ENCODE measurements around the gene CD55. TPM values are rescaled to one million over a fixed set of nuclear protein-coding genes. Genes with fewer than 3 reads are reported as not detected.

CD55 gene
- total RNA-seq, 4 donors from 2014 or later, result 8.0 to 75.4 (median 40.1) TPM

DNA sequence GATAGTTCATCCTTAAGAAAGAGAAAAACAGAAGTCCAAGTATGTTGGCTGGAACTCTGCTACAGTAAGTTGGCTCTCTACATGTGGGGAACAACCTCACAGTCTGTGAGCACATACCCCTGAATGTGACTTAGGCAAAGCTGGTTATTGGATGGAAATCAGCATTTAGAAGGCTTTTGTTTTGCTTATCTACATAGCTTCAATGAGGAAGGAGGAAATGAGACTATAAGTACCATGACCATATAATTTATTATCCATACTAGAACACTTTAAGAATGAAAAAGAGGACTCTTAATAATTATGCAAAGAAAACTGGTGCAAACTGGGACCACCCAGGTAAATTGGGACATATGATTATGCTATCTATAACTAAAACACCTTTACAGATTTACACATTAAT is 31.7 kb upstream of the CD55 start:
- H3K27me3 ChIP-seq, result no peaks in the 10 kb centered on the region
- in situ Hi-C loops (cut with MboI; ENCODE audit: low pct_ligation_motif_present in 1 of 4, low pct_unique_long_range_greater_than_20kb in 1 of 4, low sequenced_read_pairs in 3 of 4) (no loop called here), intact Hi-C loops (cut with DNase I; ENCODE audit: low total_unique reads) (no loop called here)
- no peaks in the 10 kb centered on the region for H3K36me3 ChIP-seq
- TF ChIP-seq POLR2A (IDR thresholded peaks at IDR 0.05), result no peak
- TF ChIP-seq POLR2AphosphoS5 (IDR thresholded peaks at IDR 0.05), result no peak
- TF ChIP-seq, protein P1, sequence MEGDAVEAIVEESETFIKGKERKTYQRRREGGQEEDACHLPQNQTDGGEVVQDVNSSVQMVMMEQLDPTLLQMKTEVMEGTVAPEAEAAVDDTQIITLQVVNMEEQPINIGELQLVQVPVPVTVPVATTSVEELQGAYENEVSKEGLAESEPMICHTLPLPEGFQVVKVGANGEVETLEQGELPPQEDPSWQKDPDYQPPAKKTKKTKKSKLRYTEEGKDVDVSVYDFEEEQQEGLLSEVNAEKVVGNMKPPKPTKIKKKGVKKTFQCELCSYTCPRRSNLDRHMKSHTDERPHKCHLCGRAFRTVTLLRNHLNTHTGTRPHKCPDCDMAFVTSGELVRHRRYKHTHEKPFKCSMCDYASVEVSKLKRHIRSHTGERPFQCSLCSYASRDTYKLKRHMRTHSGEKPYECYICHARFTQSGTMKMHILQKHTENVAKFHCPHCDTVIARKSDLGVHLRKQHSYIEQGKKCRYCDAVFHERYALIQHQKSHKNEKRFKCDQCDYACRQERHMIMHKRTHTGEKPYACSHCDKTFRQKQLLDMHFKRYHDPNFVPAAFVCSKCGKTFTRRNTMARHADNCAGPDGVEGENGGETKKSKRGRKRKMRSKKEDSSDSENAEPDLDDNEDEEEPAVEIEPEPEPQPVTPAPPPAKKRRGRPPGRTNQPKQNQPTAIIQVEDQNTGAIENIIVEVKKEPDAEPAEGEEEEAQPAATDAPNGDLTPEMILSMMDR (IDR thresholded peaks at IDR 0.05), result no peak
- no peak for TF ChIP-seq EP300 (IDR thresholded peaks at IDR 0.05; ENCODE audit: low read depth)
- H3K27ac ChIP-seq, result no peak overlapping the region
- H3K4me1 ChIP-seq, result peaks cover 0 to 21% (median 5%) of the 10 kb centered on the region in 4 donors
- no peak for DNase-seq
- no peaks in the 10 kb centered on the region for H3K9me3 ChIP-seq
- H3K4me3 ChIP-seq, result no peak overlapping the region

DNA sequence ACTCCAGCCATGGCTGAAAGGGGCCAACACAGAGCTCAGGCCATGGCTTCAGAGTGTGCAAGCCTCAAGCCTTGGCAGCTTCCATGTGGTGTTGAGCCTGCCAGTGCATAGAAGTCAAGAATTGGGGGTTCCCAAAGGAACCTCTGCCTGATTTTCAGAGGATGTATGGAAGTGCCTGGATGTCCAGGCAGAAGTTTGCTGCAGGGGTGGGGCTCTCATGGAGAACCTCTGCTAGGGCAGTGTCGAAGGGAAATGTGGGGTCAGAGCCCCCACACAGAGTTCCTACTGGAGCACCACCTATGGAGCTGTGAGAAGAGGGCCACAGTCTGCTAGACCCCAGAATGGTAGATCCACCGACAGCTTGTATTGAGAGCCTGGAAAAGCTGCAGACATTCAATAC is 29.8 kb upstream of the CD55 start:
- in situ Hi-C loops (cut with MboI; ENCODE audit: low pct_ligation_motif_present in 1 of 4, low pct_unique_long_range_greater_than_20kb in 1 of 4, low sequenced_read_pairs in 3 of 4) (no loop called here), intact Hi-C loops (cut with DNase I; ENCODE audit: low total_unique reads) (no loop called here)
- H3K9me3 ChIP-seq, result no peaks in the 10 kb centered on the region
- no peak overlapping the region for H3K4me3 ChIP-seq
- H3K4me1 ChIP-seq, result peaks cover 0 to 18% (median 3%) of the 10 kb centered on the region in 4 donors
- TF ChIP-seq, protein P1 (IDR thresholded peaks at IDR 0.05), result no peak
- TF ChIP-seq EP300 (IDR thresholded peaks at IDR 0.05; ENCODE audit: low read depth) (no peak), POLR2AphosphoS5 (IDR thresholded peaks at IDR 0.05) (no peak), POLR2A (IDR thresholded peaks at IDR 0.05) (no peak)
- H3K36me3 ChIP-seq, result no peaks in the 10 kb centered on the region
- no peak for DNase-seq
- H3K27me3 ChIP-seq, result no peaks in the 10 kb centered on the region
- no peak overlapping the region for H3K27ac ChIP-seq
- WGBS, 2 donors (ENCODE audit: low coverage in 1 of 2), result 100% methylated on average over 2 of the region's 2 CpGs; no CpG with 5 or more reads in 1 of the 2 donors

DNA sequence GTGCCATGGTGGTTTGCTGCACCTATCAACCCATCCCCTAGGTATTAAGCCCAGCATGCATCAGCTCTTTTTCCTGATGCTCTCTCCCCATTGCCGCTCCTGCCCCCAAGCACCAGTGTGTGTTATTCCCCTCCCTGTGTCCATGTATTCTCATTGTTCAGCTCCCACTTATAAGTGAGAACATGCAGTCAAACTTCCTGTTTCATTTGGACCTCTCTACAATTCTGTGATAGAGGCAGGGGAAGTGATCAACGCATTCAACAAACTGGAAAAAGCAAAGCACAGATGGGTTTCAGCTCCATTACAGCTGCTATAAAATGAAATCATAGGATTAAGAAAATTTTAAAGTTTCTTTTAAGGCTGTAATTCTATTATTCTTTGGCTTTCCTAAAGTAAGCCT is 23.3 kb upstream of the CD55 start:
- intact Hi-C loops (cut with DNase I; ENCODE audit: low total_unique reads), result no loop called here
- Histone ChIP-seq H3K9me3 (no peaks in the 10 kb centered on the region), H3K4me1 (peaks cover 0 to 6% (median 0%) of the 10 kb centered on the region in 4 donors), H3K36me3 (no peaks in the 10 kb centered on the region), H3K27me3 (no peaks in the 10 kb centered on the region), H3K27ac (no peak overlapping the region), H3K4me3 (no peak overlapping the region)
- in situ Hi-C loops (cut with MboI; ENCODE audit: low pct_ligation_motif_present in 1 of 4, low pct_unique_long_range_greater_than_20kb in 1 of 4, low sequenced_read_pairs in 3 of 4), result no loop called here
- 84 to 86% methylated on average over 2 of the region's 2 CpGs for WGBS, 2 donors (ENCODE audit: low coverage in 1 of 2)
- no peak for TF ChIP-seq POLR2A (IDR thresholded peaks at IDR 0.05)
- TF ChIP-seq POLR2AphosphoS5 (IDR thresholded peaks at IDR 0.05), result no peak
- TF ChIP-seq, protein P1 (IDR thresholded peaks at IDR 0.05), result no peak
- no peak for TF ChIP-seq EP300 (IDR thresholded peaks at IDR 0.05; ENCODE audit: low read depth)
- no peak for DNase-seq

DNA sequence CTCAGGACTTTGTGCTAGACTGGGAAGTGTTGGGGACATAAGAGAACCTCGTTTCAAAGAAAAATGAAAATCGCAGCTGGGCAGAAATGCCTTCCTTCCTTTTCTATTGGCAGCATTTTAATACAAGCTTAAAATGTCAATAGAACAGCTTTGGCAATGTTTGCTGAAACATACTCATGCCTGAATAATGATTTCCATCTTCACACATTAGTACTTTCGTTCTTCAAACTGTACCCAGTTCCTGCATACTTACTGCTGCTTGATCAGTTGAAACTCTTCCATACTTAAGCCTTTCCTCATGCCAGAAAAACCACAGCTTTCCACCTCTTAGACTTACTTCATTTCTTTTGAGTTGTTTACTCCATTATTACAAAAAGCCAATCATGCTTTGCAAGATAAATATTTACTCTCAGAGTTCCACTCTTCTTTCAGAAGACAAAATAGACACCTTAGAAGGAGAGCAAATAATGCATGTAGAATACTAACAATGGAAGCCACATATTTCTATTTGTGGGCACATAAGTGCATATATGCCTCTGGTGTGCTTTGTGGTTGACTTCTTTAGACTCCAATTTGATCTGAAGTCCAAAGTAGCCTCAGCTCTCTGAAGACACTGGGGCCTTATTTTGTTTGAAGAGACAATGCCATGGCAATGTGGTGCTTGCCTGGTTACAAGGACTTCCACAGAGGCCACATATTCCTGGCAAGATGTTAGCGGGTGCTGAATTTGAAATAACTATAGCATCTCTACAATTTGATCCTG is 22.7 kb upstream of the CD55 start:
- in situ Hi-C loops (cut with MboI; ENCODE audit: low pct_ligation_motif_present in 1 of 4, low pct_unique_long_range_greater_than_20kb in 1 of 4, low sequenced_read_pairs in 3 of 4) (no loop called here), intact Hi-C loops (cut with DNase I; ENCODE audit: low total_unique reads) (no loop called here)
- Histone ChIP-seq H3K4me3 (no peak overlapping the region), H3K36me3 (no peaks in the 10 kb centered on the region), H3K9me3 (no peaks in the 10 kb centered on the region), H3K27ac (no peak overlapping the region), H3K27me3 (no peaks in the 10 kb centered on the region), H3K4me1 (peaks cover 0 to 6% (median 0%) of the 10 kb centered on the region in 4 donors)
- WGBS, 2 donors (ENCODE audit: low coverage in 1 of 2), result 72 to 76% methylated on average over 4 of the region's 4 CpGs
- TF ChIP-seq EP300 (IDR thresholded peaks at IDR 0.05; ENCODE audit: low read depth), result no peak
- no peak for TF ChIP-seq POLR2AphosphoS5 (IDR thresholded peaks at IDR 0.05)
- TF ChIP-seq POLR2A (IDR thresholded peaks at IDR 0.05), result no peak
- TF ChIP-seq, protein P1 (IDR thresholded peaks at IDR 0.05), result no peak
- no peak for DNase-seq

All from transverse colon (tissue), 4 donors.